Activated CD4-positive, alpha-beta T cell treated with anti-CD3 and anti-CD28 coated beads for 36 hours (primary cell): ENCODE data around the gene PTK7. TPM values are rescaled to one million over a fixed set of nuclear protein-coding genes. Genes with fewer than 3 reads are reported as not detected.

Source experiments
- ATAC-seq: fragments of 200-7000 bp; cut with Tn5 transposase; one replicate; pipeline ENCODE4 v1.10.0; 2021; ENCODE audit warnings: mild to moderate bottlenecking, moderate library complexity
- CTCF ChIA-PET: fragments of 350-600 bp; sonication (Branson Sonifier 250); formaldehyde crosslinking; loops from one replicate; lab custom pipeline; 2021; ENCODE audit warnings: antibody characterized with exemption; lab: Charles Lee
- POLR2A ChIA-PET: fragments of 350-600 bp; sonication (Branson Sonifier 250); formaldehyde crosslinking; loops from one replicate; lab custom pipeline; 2021; ENCODE audit warnings: antibody characterized with exemption, inconsistent platforms; lab: Charles Lee
- DNase-seq: peaks from one replicate; pipeline ENCODE4 v3.0.0-alpha.2; 2020
- H3K27ac Mint-ChIP-seq: one replicate; pipeline ENCODE4 v1.8.0; 2021; ENCODE audit warnings: mixed read lengths
- H3K27me3 Mint-ChIP-seq: one replicate; pipeline ENCODE4 v1.8.0; 2021; ENCODE audit warnings: mixed read lengths
- H3K36me3 Mint-ChIP-seq: one replicate; pipeline ENCODE4 v1.8.0; 2021; ENCODE audit warnings: low read depth, mixed read lengths
- H3K4me1 Mint-ChIP-seq: one replicate; pipeline ENCODE4 v1.8.0; 2021; ENCODE audit warnings: mixed read lengths
- H3K4me3 Mint-ChIP-seq: one replicate; pipeline ENCODE4 v1.8.0; 2021; ENCODE audit warnings: mild to moderate bottlenecking, moderate library complexity, mixed read lengths
- H3K9me3 Mint-ChIP-seq: one replicate; pipeline ENCODE4 v1.8.0; 2021; ENCODE audit warnings: low read depth, mixed read lengths
- intact Hi-C, 2 experiments: fragments of 100-400 bp; cut with DNase I in 1 of 2; cut with micrococcal nuclease in 1 of 2; formaldehyde crosslinking; loops; one replicate each; pipeline versions ENCODE4 v1.14.2 to v1.15.1; 2022 to 2024; cut with DNase I, micrococcal nuclease
- total RNA-seq, 2 experiments: library from RNA; stranded (reverse); gene quantifications; one replicate each; pipeline ENCODE4 v1.2.3, GENCODE V29; 2021

Gene PTK7
- total RNA-seq, 2 experiments from 2014 or later, result 4.1 to 4.6 TPM

GRCh38 chr6:43172104-43173007 is 96.2 kb downstream of the PTK7 start:
- no peak for ATAC-seq
- DNase-seq, result peak; percentile 73
- Mint-ChIP-seq H3K27me3 (no peaks in the 10 kb centered on the region), H3K9me3 (no peaks in the 10 kb centered on the region), H3K4me1 (peaks cover 38% of the 10 kb centered on the region), H3K27ac (peak overlapping the region; percentile 79), H3K36me3 (peaks cover 28% of the 10 kb centered on the region), H3K4me3 (peak overlapping the region; percentile 85)
- ChIA-PET CTCF (interaction anchor here (0.6 to 1.5 kb wide), 5 partner anchors 8 to 242 kb away, joined by 3 to 4 read pairs (median 3); partner anchors contain the start of gene KLHDC3), POLR2A (interaction anchor here (0.5 to 1.7 kb wide), 5 partner anchors 10 to 347 kb away, joined by 3 to 8 read pairs (median 3); partner anchors contain the start of genes CUL7 and CUL9)
- intact Hi-C loops, result loop anchor here (5.0 to 10.0 kb wide), 6 partner anchors 75 to 955 kb away; partner anchors contain the start of genes CNPY3 (in 1 of the 2), MRPL14 (in 1 of the 2), POLH (in 1 of the 2) and TMEM63B (in 1 of the 2)

- CTCF ChIA-PET, result interaction anchor here (0.7 to 1.5 kb wide), 8 partner anchors 10 to 592 kb away, joined by 3 to 4 read pairs (median 3); no protein-coding TSS in a partner anchor
- POLR2A ChIA-PET, result interaction anchor here (1.0 kb wide), 2 partner anchors 53 to 244 kb away, joined by 3 to 7 read pairs; partner anchors contain the start of gene CNPY3
- intact Hi-C loops, result loop anchor here (1.0 to 10.0 kb wide), 14 partner anchors 9 to 954 kb away; partner anchors contain the start of genes CUL9 (in 2 of the 2), ABCC10 (in 1 of the 2), CNPY3 (in 1 of the 2) and DNPH1 (in 1 of the 2)
- peak overlapping the region; percentile 85 for H3K4me3 Mint-ChIP-seq
- H3K27ac Mint-ChIP-seq, result peak overlapping the region; percentile 79
- no peaks in the 10 kb centered on the region for H3K27me3 Mint-ChIP-seq
- peaks cover 36% of the 10 kb centered on the region for H3K36me3 Mint-ChIP-seq
- H3K9me3 Mint-ChIP-seq, result no peaks in the 10 kb centered on the region
- DNase-seq (peak; percentile 32), ATAC-seq (no peak)
- H3K4me1 Mint-ChIP-seq, result peaks cover 38% of the 10 kb centered on the region
Observed at GRCh38 chr6:43173591-43174262, 97.6 kb downstream of the PTK7 start.

GRCh38 chr6:43174263-43175112 is 98.4 kb downstream of the PTK7 start:
- H3K27ac Mint-ChIP-seq, result peak overlapping the region; percentile 79
- H3K9me3 Mint-ChIP-seq, result no peaks in the 10 kb centered on the region
- H3K36me3 Mint-ChIP-seq, result peaks cover 39% of the 10 kb centered on the region

GRCh38 chr6:43175676-43176422 is 99.7 kb downstream of the PTK7 start:
- H3K4me3 Mint-ChIP-seq, result no peak overlapping the region
- H3K27me3 Mint-ChIP-seq, result no peaks in the 10 kb centered on the region
- no peak for DNase-seq
- H3K4me1 Mint-ChIP-seq, result peaks cover 31% of the 10 kb centered on the region
- H3K27ac Mint-ChIP-seq, result peak overlapping the region; percentile 37
- POLR2A ChIA-PET, result no interaction called here
- intact Hi-C loops, result loop anchor here in 1 of 2 experiments (2.0 to 10.0 kb wide), 2 partner anchors 53 to 401 kb away; partner anchors contain the start of gene DNPH1
- CTCF ChIA-PET, result interaction anchor here (0.6 to 1.0 kb wide), 3 partner anchors 10 to 305 kb away, joined by 3 to 4 read pairs (median 3); no protein-coding TSS in a partner anchor
- H3K9me3 Mint-ChIP-seq, result no peaks in the 10 kb centered on the region
- H3K36me3 Mint-ChIP-seq, result peaks cover 39% of the 10 kb centered on the region
- ATAC-seq, result no peak

More at GRCh38 chr6:43174263-43175112, 98.4 kb downstream of the PTK7 start:
- Mint-ChIP-seq H3K4me3 (peak overlapping the region; percentile 85), H3K27me3 (no peaks in the 10 kb centered on the region), H3K4me1 (peaks cover 38% of the 10 kb centered on the region)
- ChIA-PET POLR2A (interaction anchor here (0.6 to 1.0 kb wide), 5 partner anchors 52 to 428 kb away, joined by 3 to 7 read pairs (median 3); partner anchors contain the start of gene CNPY3), CTCF (interaction anchor here (0.6 to 1.3 kb wide), 10 partner anchors 9 to 448 kb away, joined by 3 to 4 read pairs (median 3); partner anchors contain the start of gene CNPY3)
- peak; percentile 98 for DNase-seq
- intact Hi-C loops, result loop anchor here (1.0 to 10.0 kb wide), 14 partner anchors 8 to 953 kb away; partner anchors contain the start of genes CUL9 (in 2 of the 2), ABCC10 (in 1 of the 2), CNPY3 (in 1 of the 2) and DNPH1 (in 1 of the 2)
- peak; percentile 80 for ATAC-seq

GRCh38 chr6:43176423-43176786 is 100.3 kb downstream of the PTK7 start:
- Mint-ChIP-seq H3K27ac (no peak overlapping the region), H3K36me3 (peaks cover 42% of the 10 kb centered on the region), H3K27me3 (no peaks in the 10 kb centered on the region), H3K4me1 (peaks cover 35% of the 10 kb centered on the region), H3K4me3 (no peak overlapping the region), H3K9me3 (no peaks in the 10 kb centered on the region)
- DNase-seq (no peak), ATAC-seq (no peak)
- POLR2A ChIA-PET, result no interaction called here
- CTCF ChIA-PET, result no interaction called here
- intact Hi-C loops, result loop anchor here in 1 of 2 experiments (10.0 kb wide), 1 partner anchor 402 kb away; no protein-coding TSS in a partner anchor

- DNase-seq (no peak), ATAC-seq (no peak)
- H3K36me3 Mint-ChIP-seq, result peaks cover 36% of the 10 kb centered on the region
- no peaks in the 10 kb centered on the region for H3K27me3 Mint-ChIP-seq
- POLR2A ChIA-PET, result interaction anchor here (0.6 kb wide), 2 partner anchors 161 to 205 kb away, joined by 5 to 7 read pairs; no protein-coding TSS in a partner anchor
- CTCF ChIA-PET, result no interaction called here
- H3K9me3 Mint-ChIP-seq, result no peaks in the 10 kb centered on the region
- H3K27ac Mint-ChIP-seq, result no peak overlapping the region
- peaks cover 39% of the 10 kb centered on the region for H3K4me1 Mint-ChIP-seq
- intact Hi-C loops, result loop anchor here in 1 of 2 experiments (10.0 kb wide), 1 partner anchor 403 kb away; no protein-coding TSS in a partner anchor
- H3K4me3 Mint-ChIP-seq, result no peak overlapping the region
Observed at GRCh38 chr6:43178150-43178549, 102.0 kb downstream of the PTK7 start.

GRCh38 chr6:43178951-43179830 is 103.1 kb downstream of the PTK7 start:
- no peaks in the 10 kb centered on the region for H3K9me3 Mint-ChIP-seq
- ChIA-PET CTCF (interaction anchor here (0.6 to 1.1 kb wide), 2 partner anchors 7 to 31 kb away, joined by 3 read pairs; no protein-coding TSS in a partner anchor), POLR2A (no interaction called here)
- DNase-seq, result no peak
- no peak overlapping the region for H3K27ac Mint-ChIP-seq
- no peaks in the 10 kb centered on the region for H3K27me3 Mint-ChIP-seq
- no peak for ATAC-seq
- intact Hi-C loops, result loop anchor here in 1 of 2 experiments (10.0 kb wide), 1 partner anchor 404 kb away; no protein-coding TSS in a partner anchor
- H3K36me3 Mint-ChIP-seq, result peaks cover 35% of the 10 kb centered on the region
- no peak overlapping the region for H3K4me3 Mint-ChIP-seq
- peaks cover 39% of the 10 kb centered on the region for H3K4me1 Mint-ChIP-seq

GRCh38 chr6:43180058-43180457 is 103.9 kb downstream of the PTK7 start:
- H3K36me3 Mint-ChIP-seq, result peaks cover 35% of the 10 kb centered on the region
- H3K4me3 Mint-ChIP-seq, result no peak overlapping the region
- peaks cover 44% of the 10 kb centered on the region for H3K4me1 Mint-ChIP-seq
- ChIA-PET POLR2A (no interaction called here), CTCF (interaction anchor here (0.6 to 1.1 kb wide), 2 partner anchors 8 to 251 kb away, joined by 3 read pairs; partner anchors contain the start of gene CNPY3)
- intact Hi-C loops, result no loop called here
- H3K27me3 Mint-ChIP-seq, result no peaks in the 10 kb centered on the region
- ATAC-seq (no peak), DNase-seq (no peak)
- no peaks in the 10 kb centered on the region for H3K9me3 Mint-ChIP-seq
- no peak overlapping the region for H3K27ac Mint-ChIP-seq

GRCh38 chr6:43180985-43181384 is 104.9 kb downstream of the PTK7 start:
- H3K27me3 Mint-ChIP-seq, result no peaks in the 10 kb centered on the region
- H3K4me3 Mint-ChIP-seq, result peak overlapping the region; percentile 90
- peaks cover 30% of the 10 kb centered on the region for H3K36me3 Mint-ChIP-seq
- no peaks in the 10 kb centered on the region for H3K9me3 Mint-ChIP-seq
- peak overlapping the region; percentile 91 for H3K27ac Mint-ChIP-seq
- POLR2A ChIA-PET, result no interaction called here
- ATAC-seq (no peak), DNase-seq (no peak)
- intact Hi-C loops, result no loop called here
- CTCF ChIA-PET, result no interaction called here
- peaks cover 42% of the 10 kb centered on the region for H3K4me1 Mint-ChIP-seq
